Right atrium auricular region (tissue), 2 donors: ENCODE measurements around the gene PDXDC1. TPM values are rescaled to one million over a fixed set of nuclear protein-coding genes. Genes with fewer than 3 reads are reported as not detected.
"Not testable (repeated sequence)": the region's sequence is repeated elsewhere in the genome, so short reads cannot be mapped to it uniquely, and the experiment has no call there.

Experiments
- DNase-seq: peaks from one replicate; pipeline ENCODE4 v3.0.0-alpha.2; 2019; ENCODE audit warnings: low spot score
- H3K27ac ChIP-seq, 2 donors: fragments of 200-600 bp; sonication (generic); 1 replicate in 1 of 2; 2 replicates in 1 of 2; pipeline ENCODE4 v1.5.1; 2016 to 2019
- H3K27me3 ChIP-seq, 2 donors: fragments of 200-600 bp; sonication (generic); one replicate each; pipeline versions ENCODE4 v1.5.1 to v1.6.0; 2017 to 2019
- H3K36me3 ChIP-seq: fragments of 200-600 bp; sonication (generic); one replicate; pipeline ENCODE4 v1.5.1; 2016
- H3K4me1 ChIP-seq, 2 donors: fragments of 200-600 bp; sonication (generic); one replicate each; pipeline versions ENCODE4 v1.5.1 to v1.6.0; 2017 to 2019
- H3K4me3 ChIP-seq, 2 donors: fragments of 200-600 bp; sonication (generic); 1 replicate in 1 of 2; 2 replicates in 1 of 2; pipeline ENCODE4 v1.5.1; 2017 to 2019; ENCODE audit warnings: mild to moderate bottlenecking in 1 of 2, moderate library complexity in 1 of 2
- H3K9me3 ChIP-seq, 2 donors: fragments of 200-600 bp; sonication (generic); one replicate each; pipeline ENCODE4 v1.5.1; 2019
- microRNA counts, 2 donors: library from miRNA; unstranded; fragments of <30 nt; microRNA quantifications; one replicate each; lab custom pipeline; 2016 to 2017
- microRNA-seq, 2 donors: library from miRNA; unstranded; fragments of <30 nt; microRNA quantifications; one replicate each; pipeline ENCODE4, GENCODE V29; 2016 to 2017; ENCODE audit warnings: borderline number of aligned reads in 2 of 2, borderline replicate concordance in 1 of 2
- total RNA-seq, 2 donors: library from RNA; depleted of rRNA; stranded (reverse); fragments of >200 nt; gene quantifications; one replicate each; pipeline ENCODE4 v1.1.0, GENCODE V29; 2016

Gene PDXDC1
- total RNA-seq, 2 donors from 2014 or later: 50.4 to 60.8 TPM

DNA sequence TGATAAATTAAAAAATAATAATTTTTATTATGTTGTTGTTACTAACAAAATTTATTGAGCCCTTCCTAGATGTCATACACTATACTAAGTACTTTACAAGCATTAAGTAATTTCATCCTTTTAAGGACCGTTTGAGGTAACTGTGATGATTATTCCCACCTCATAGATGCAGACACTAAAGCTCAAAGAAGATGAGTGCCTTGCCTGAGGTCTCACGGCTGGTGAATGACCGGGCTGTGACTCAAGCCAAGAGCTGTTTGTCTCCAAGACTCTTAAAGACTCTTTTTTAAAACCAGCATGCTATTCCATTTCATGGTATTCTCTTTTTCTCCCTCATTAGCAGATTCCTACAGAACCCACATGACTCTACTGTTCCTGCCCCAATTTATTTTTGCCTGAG is 193.5 kb downstream of the PDXDC1 start:
- not testable (repeated sequence) for DNase-seq, H3K9me3 ChIP-seq, H3K4me3 ChIP-seq, H3K4me1 ChIP-seq, H3K27me3 ChIP-seq, H3K36me3 ChIP-seq, H3K27ac ChIP-seq

DNA sequence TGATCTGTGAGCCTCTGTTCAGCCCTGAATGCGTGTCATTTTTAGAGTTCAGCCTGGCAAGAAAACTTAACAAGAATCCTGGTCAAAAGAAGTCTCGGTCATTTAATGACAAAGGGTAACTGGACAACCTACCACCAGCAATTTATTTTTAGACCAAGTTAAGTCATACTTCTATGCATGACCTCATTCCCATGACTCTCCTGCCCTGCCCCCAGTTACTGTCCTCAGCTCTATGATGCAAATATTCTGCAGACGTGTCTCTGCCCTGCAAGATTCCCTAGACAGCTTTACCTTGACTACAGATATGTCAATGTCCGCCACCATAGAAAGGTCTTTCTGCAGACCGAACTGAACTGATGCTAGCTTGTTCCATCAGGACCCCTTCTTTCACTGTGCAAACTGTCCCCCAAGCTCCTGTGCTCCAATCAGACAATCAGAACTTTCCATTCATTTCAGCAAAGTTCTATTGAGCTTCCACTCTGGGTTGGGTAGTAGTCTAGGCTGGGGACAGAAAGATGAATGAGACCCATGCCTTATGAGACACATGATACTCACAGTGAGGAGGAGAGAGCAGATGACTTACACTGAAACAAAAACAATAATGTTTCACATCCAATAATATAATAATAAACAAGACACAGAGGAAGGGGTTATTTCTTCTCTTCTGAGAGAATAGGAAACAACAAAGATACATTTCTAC is 194.3 kb downstream of the PDXDC1 start:
- H3K4me1 ChIP-seq, H3K27me3 ChIP-seq, H3K27ac ChIP-seq, H3K4me3 ChIP-seq, H3K36me3 ChIP-seq, DNase-seq, H3K9me3 ChIP-seq: not testable (repeated sequence)

DNA sequence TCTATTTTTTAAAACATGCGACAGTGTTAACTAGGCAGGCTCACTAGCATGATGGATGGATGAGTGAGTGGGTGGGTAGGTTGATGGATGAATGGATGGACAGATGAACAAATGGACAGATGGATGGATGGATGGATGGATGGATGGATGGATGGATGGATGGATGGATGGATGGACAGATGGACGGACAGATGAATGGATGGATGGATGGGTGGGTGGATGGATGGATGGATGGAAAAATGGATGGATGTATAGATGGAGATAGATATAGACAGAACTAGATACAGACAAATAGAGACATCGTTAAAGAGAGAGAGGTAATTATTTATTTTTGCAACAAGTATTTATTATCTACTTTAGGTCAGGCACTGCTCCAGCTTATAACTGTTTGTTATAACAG is 205.1 kb downstream of the PDXDC1 start:
- H3K9me3 ChIP-seq, H3K27ac ChIP-seq, DNase-seq, H3K27me3 ChIP-seq, H3K4me3 ChIP-seq, H3K36me3 ChIP-seq, H3K4me1 ChIP-seq: not testable (repeated sequence)

DNA sequence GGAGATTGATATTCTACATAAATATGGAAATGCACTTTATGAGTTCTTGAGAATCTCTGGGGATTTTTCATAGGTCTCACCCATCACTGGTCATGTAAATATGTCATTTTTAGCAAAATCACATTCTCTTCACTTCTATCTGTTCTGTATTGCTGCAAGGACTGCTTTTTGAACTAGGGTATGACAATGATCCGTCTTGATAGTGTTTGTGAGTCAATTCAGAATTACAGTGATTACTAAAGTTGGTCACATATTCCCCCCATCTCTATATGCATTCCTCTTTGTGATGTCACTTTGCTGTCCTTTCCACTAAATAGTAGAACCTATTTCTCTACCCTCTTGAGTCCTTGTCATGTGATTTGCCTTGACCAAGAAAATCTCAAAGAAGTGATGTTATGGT is 206.1 kb downstream of the PDXDC1 start:
- H3K9me3 ChIP-seq: not testable (repeated sequence)

DNA sequence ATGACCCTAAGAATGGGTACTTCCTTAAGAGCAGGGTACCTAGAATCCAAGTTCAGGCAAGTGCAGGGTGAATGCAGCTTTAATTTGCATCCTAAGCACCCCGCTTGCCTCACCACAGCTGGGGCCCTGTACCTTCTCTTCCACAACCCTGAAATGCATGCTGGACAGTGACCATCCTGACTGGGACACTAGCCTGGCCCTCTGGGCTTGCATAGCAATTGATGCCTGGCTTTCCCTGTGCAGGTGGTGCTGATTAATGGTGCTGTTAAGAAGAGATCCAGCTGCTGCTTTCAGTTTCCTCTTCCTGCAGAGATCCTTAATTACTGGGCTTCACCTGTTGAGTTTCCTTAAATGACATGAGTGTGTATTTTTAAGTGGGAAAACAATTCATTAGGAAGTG is 209.2 kb downstream of the PDXDC1 start:
- H3K27me3 ChIP-seq, H3K4me3 ChIP-seq, H3K27ac ChIP-seq, H3K9me3 ChIP-seq, H3K4me1 ChIP-seq, H3K36me3 ChIP-seq, DNase-seq: not testable (repeated sequence)

More for the DNA sequence above, 206.1 kb downstream of the PDXDC1 start:
- H3K36me3 ChIP-seq, DNase-seq, H3K27me3 ChIP-seq, H3K4me1 ChIP-seq, H3K27ac ChIP-seq, H3K4me3 ChIP-seq: not testable (repeated sequence)

MicroRNAs within 50 kb of the gene (microRNA counts, 767-probe panel; counts per million panel counts)
- 0 to 178 counts per million in 2 donors for microRNA hsa-miR-1972 (lab: Ali Mortazavi, UCI)

Small RNA genes within 50 kb of the gene (microRNA-seq; reads per million reads assigned to microRNA genes)
- 0 reads per million in 2 donors for gene MIR1972-1
- 0 reads per million in 2 donors for gene MIR3180-4
- gene MIR6511A1: 0 reads per million in 2 donors
- gene MIR6511B2: 0 reads per million in 2 donors
- gene MIR6770-1: 0 reads per million in 2 donors

Other genes starting within 250 kb of the PDXDC1 start
- gene NPIPA2, start 232.5 kb upstream of the PDXDC1 start, total RNA-seq: 1 to 10 TPM in 1 of 2 donors, not detected in 1; 1.4 TPM
- 100 to 1,000 TPM; 112 to 143 TPM for gene NOMO1, start 141.3 kb upstream of the PDXDC1 start, total RNA-seq
- gene NPIPA1, start 37.6 kb upstream of the PDXDC1 start, total RNA-seq: 10 to 100 TPM; 24.5 to 35.3 TPM
- gene NTAN1, start 81.0 kb downstream of the PDXDC1 start, total RNA-seq: 10 to 100 TPM; 32.4 to 37.5 TPM
- gene RRN3, start 119.2 kb downstream of the PDXDC1 start, total RNA-seq: 10 to 100 TPM; 12.9 to 16.9 TPM